IMR-90 (cell line): ENCODE results near the gene NEUROG1. TPM values are rescaled to one million over a fixed set of nuclear protein-coding genes. Genes with fewer than 3 reads are reported as not detected.

Source experiments
- ATAC-seq: fragments of 200-7000 bp; cut with Tn5 transposase; 2 replicates; pipeline ENCODE4 v1.9.1; 2020; ENCODE audit warnings: low read depth, mild to moderate bottlenecking, moderate library complexity
- BruUV-seq: library from RNA; stranded (reverse); fragments of 400-500 nt; replicated peaks from 2 replicates; lab custom pipeline; 2021; lab: Mats Ljungman, UMichigan
- CTCF ChIA-PET: fragments of 300-600 bp; formaldehyde crosslinking; extraction: SDS; loops from one replicate; lab custom pipeline; 2021; ENCODE audit warnings: antibody characterized with exemption; lab: Yijun Ruan, JAX
- POLR2A ChIA-PET: fragments of 300-600 bp; sonication (Branson Sonifier 250); formaldehyde crosslinking; loops from one replicate; lab custom pipeline; 2022; ENCODE audit warnings: antibody characterized with exemption; ENCODE audit not compliant: unreplicated experiment; lab: Charles Lee
- DNase-seq: peaks from one replicate; pipeline ENCODE4 v3.0.0; 2013
- H2AFZ ChIP-seq: replicated peaks from 2 replicates; pipeline ENCODE3; 2013; ENCODE audit warnings: low read length, mild to moderate bottlenecking; ENCODE audit not compliant: poor library complexity
- H2AK5ac ChIP-seq: 2 replicates; pipeline ENCODE4 v1.6.1; 2013; ENCODE audit warnings: low read depth, low read length, inconsistent platforms
- H2AK9ac ChIP-seq: replicated peaks from 2 replicates; pipeline ENCODE3; 2013; ENCODE audit warnings: mild to moderate bottlenecking, low read depth, low read length, moderate library complexity; ENCODE audit not compliant: poor library complexity
- H2BK120ac ChIP-seq: 2 replicates; pipeline ENCODE4 v1.6.1; 2013; ENCODE audit warnings: low read depth, low read length, inconsistent platforms
- H2BK15ac ChIP-seq: 3 replicates; pipeline ENCODE4 v1.6.1; 2013; ENCODE audit warnings: low read depth, low read length, inconsistent platforms
- H2BK20ac ChIP-seq: 2 replicates; pipeline ENCODE4 v1.6.1; 2013; ENCODE audit warnings: low read depth, mild to moderate bottlenecking, inconsistent platforms, low read length, moderate library complexity
- H2BK5ac ChIP-seq: 2 replicates; pipeline ENCODE4 v1.6.1; 2013; ENCODE audit warnings: mild to moderate bottlenecking, low read depth, low read length, inconsistent platforms; ENCODE audit not compliant: poor library complexity, severe bottlenecking
- H3K14ac ChIP-seq: replicated peaks from 2 replicates; pipeline ENCODE4 v1.6.1; 2013; ENCODE audit warnings: low read depth, low read length, inconsistent platforms
- H3K18ac ChIP-seq: 2 replicates; pipeline ENCODE4 v1.6.1; 2013; ENCODE audit warnings: low read depth, low read length, control low read depth
- H3K23ac ChIP-seq: 2 replicates; pipeline ENCODE4 v1.6.1; 2013; ENCODE audit warnings: low read depth, low read length, inconsistent platforms
- H3K27ac ChIP-seq: 2 replicates; pipeline ENCODE4 v1.5.1; 2013; ENCODE audit warnings: mild to moderate bottlenecking, control low read depth, low read length; ENCODE audit not compliant: insufficient read depth
- H3K27me3 ChIP-seq: 2 replicates; pipeline ENCODE4 v1.6.1; 2013; ENCODE audit warnings: low read length; ENCODE audit not compliant: control insufficient read depth, insufficient read depth
- H3K36me3 ChIP-seq: 2 replicates; pipeline ENCODE4 v1.6.1; 2013; ENCODE audit warnings: low read length, mixed read lengths; ENCODE audit not compliant: control insufficient read depth, insufficient read depth
- H3K4ac ChIP-seq: 2 replicates; pipeline ENCODE4 v1.6.1; 2013; ENCODE audit warnings: low read depth, low read length, inconsistent platforms
- H3K4me1 ChIP-seq: 2 replicates; pipeline ENCODE4 v1.6.1; 2013; ENCODE audit warnings: low read length, mixed read lengths; ENCODE audit not compliant: control insufficient read depth, insufficient read depth
- H3K4me2 ChIP-seq: 2 replicates; pipeline ENCODE4 v1.6.1; 2013; ENCODE audit warnings: low read depth, mild to moderate bottlenecking, control low read depth, low read length, moderate library complexity
- H3K4me3 ChIP-seq: 2 replicates; pipeline ENCODE4 v1.5.1; 2013; ENCODE audit warnings: low read depth, mild to moderate bottlenecking, control low read depth, low read length, moderate library complexity; ENCODE audit not compliant: insufficient read depth
- H3K56ac ChIP-seq: 2 replicates; pipeline ENCODE4 v1.6.1; 2013; ENCODE audit warnings: low read length, inconsistent platforms; ENCODE audit not compliant: insufficient read depth; ENCODE audit errors: extremely low read depth
- H3K79me1 ChIP-seq, 2 experiments: 2 replicates each; pipeline ENCODE4 v1.6.1; 2013; ENCODE audit warnings: low read length in 2 of 2, inconsistent platforms in 1 of 2, low read depth in 1 of 2
- H3K9ac ChIP-seq: 2 replicates; pipeline ENCODE4 v1.6.1; 2013; ENCODE audit warnings: low read depth, low read length, control low read depth
- H3K9me1 ChIP-seq: 2 replicates; pipeline ENCODE4 v1.6.1; 2013; ENCODE audit warnings: low read length, inconsistent platforms; ENCODE audit not compliant: insufficient read depth
- H3K9me3 ChIP-seq: 2 replicates; pipeline ENCODE4 v1.6.1; 2013; ENCODE audit warnings: low read length; ENCODE audit not compliant: control insufficient read depth, insufficient read depth
- H4K20me1 ChIP-seq: 2 replicates; pipeline ENCODE4 v1.6.1; 2013; ENCODE audit warnings: low read length, inconsistent platforms; ENCODE audit not compliant: insufficient read depth
- H4K5ac ChIP-seq: 2 replicates; pipeline ENCODE4 v1.6.1; 2013; ENCODE audit warnings: mild to moderate bottlenecking, low read depth, low read length, control low read depth
- H4K8ac ChIP-seq, 2 experiments: 2 replicates each; pipeline ENCODE4 v1.6.1; 2013; ENCODE audit warnings: low read depth in 2 of 2, low read length in 2 of 2, control low read depth in 1 of 2, inconsistent platforms in 1 of 2
- H4K91ac ChIP-seq: 2 replicates; pipeline ENCODE4 v1.6.1; 2013; ENCODE audit warnings: low read depth, low read length, inconsistent platforms; ENCODE audit not compliant: insufficient read depth
- MAFK ChIP-seq: IDR thresholded peaks from 2 replicates; pipeline ENCODE4 v1.6.1; 2012; ENCODE audit warnings: low read depth, low read length, improper control_type of control experiment
- RCOR1 ChIP-seq: IDR thresholded peaks from 2 replicates; pipeline ENCODE4 v1.6.1; 2012; ENCODE audit warnings: mild to moderate bottlenecking, low read length, improper control_type of control experiment; ENCODE audit not compliant: insufficient replicate concordance
- SMC3 ChIP-seq: fragments of 150-350 bp; IDR thresholded peaks from 2 replicates; pipeline ENCODE4 v1.6.1; 2016; ENCODE audit warnings: low read depth, mild to moderate bottlenecking, antibody characterized with exemption, low read length, moderate library complexity
- USF2 ChIP-seq: fragments of 150-350 bp; IDR thresholded peaks from 2 replicates; pipeline ENCODE4 v1.6.1; 2017; ENCODE audit warnings: mild to moderate bottlenecking, antibody characterized with exemption, low read length, low read depth
- WGBS, 2 experiments: methylation state at CpG; one replicate each; pipeline versions ENCODE4 v1.1.5 to v1.1.7; 2013; ENCODE audit warnings: missing lambda C conversion rate in 2 of 2; ENCODE audit not compliant: insufficient read length in 1 of 2; ENCODE audit errors: extremely low coverage in 2 of 2; 5-methylcytosine and 5-hydroxymethylcytosine counted together
- dilution Hi-C: fragments of 300-500 bp; cut with HindIII; formaldehyde crosslinking; loops from one replicate; pipeline ENCODE4 v1.14.3; 2018; ENCODE audit warnings: low sequenced_read_pairs; ENCODE audit not compliant: unreplicated experiment
- in situ Hi-C: fragments of 300-500 bp; cut with MboI; formaldehyde crosslinking; loops from 3 replicates; pipeline ENCODE4 v1.14.3; 2019; ENCODE audit warnings: low sequenced_read_pairs, inconsistent platforms, mixed read lengths
- intact Hi-C: fragments of 100-400 bp; cut with micrococcal nuclease; formaldehyde crosslinking; loops from 2 replicates; pipeline ENCODE4 v1.10.0; 2022
- polyA plus RNA-seq, 3 experiments: library from polyadenylated mRNA; depleted of rRNA; stranded (reverse); fragments of >200 nt; gene quantifications; 2 replicates each; pipeline ENCODE4 v1.2.3, GENCODE V29; 2012; ENCODE audit warnings: low replicate concordance in 1 of 3
- total RNA-seq: library from RNA; depleted of rRNA; stranded (reverse); fragments of >200 nt; gene quantifications from 2 replicates; pipeline ENCODE4 v1.2.3, GENCODE V29; 2012

The NEUROG1 gene
- total and polyA plus RNA-seq, 2 of the 4 experiments (the other 2 are of a cell fraction): not detected

- intact Hi-C loops (no loop called here), dilution Hi-C loops (no loop called here), in situ Hi-C loops (no loop called here)
- no peak overlapping the region for H3K14ac ChIP-seq
- H2AFZ ChIP-seq: no peak overlapping the region
- H3K27me3 ChIP-seq: peaks cover 44% of the 10 kb centered on the region
- ATAC-seq (no peak), DNase-seq (no peak)
- H3K23ac ChIP-seq: no peak overlapping the region
- no peak overlapping the region for H4K8ac ChIP-seq
- H3K56ac ChIP-seq: no peak overlapping the region
- H3K4me3 ChIP-seq: no peak overlapping the region
- H3K9ac ChIP-seq: no peak overlapping the region
- no peak overlapping the region for H3K27ac ChIP-seq
- no TSS peak for BruUV-seq
- H3K4ac ChIP-seq: no peak overlapping the region
- H3K4me2 ChIP-seq: no peak overlapping the region
- no peak overlapping the region for H2AK9ac ChIP-seq
- no peak overlapping the region for H2BK15ac ChIP-seq
- peaks cover 7% of the 10 kb centered on the region; the same call in 1 of the 2 replicates for H3K4me1 ChIP-seq
- H4K20me1 ChIP-seq: no peaks in the 10 kb centered on the region
- H2BK5ac ChIP-seq: no peak overlapping the region
- H4K5ac ChIP-seq: no peak overlapping the region
- no peak overlapping the region for H3K18ac ChIP-seq
- no peaks in the 10 kb centered on the region for H3K36me3 ChIP-seq
- CTCF ChIA-PET: no interaction called here
- H3K79me1 ChIP-seq: no peaks in the 10 kb centered on the region
- H2BK20ac ChIP-seq: no peak overlapping the region
- no peak overlapping the region for H4K91ac ChIP-seq
- no peak overlapping the region for H2AK5ac ChIP-seq
- TF ChIP-seq RCOR1: no peak
- no peak for TF ChIP-seq MAFK
- no peak for TF ChIP-seq SMC3
- no peak for TF ChIP-seq USF2
- 60% methylated on average over 1 of the region's 2 CpGs; no CpG with 5 or more reads in 1 of the 2 experiments for WGBS, 2 experiments
- POLR2A ChIA-PET: no interaction called here
- H3K9me1 ChIP-seq: no peaks in the 10 kb centered on the region
- no peak overlapping the region for H2BK120ac ChIP-seq
- no peaks in the 10 kb centered on the region for H3K9me3 ChIP-seq
Measured at GRCh38 chr5:135498637-135498995, 37.1 kb downstream of the NEUROG1 start.
